ENCODE measurements around the gene TSGA10IP.

Gene TSGA10IP

DNA sequence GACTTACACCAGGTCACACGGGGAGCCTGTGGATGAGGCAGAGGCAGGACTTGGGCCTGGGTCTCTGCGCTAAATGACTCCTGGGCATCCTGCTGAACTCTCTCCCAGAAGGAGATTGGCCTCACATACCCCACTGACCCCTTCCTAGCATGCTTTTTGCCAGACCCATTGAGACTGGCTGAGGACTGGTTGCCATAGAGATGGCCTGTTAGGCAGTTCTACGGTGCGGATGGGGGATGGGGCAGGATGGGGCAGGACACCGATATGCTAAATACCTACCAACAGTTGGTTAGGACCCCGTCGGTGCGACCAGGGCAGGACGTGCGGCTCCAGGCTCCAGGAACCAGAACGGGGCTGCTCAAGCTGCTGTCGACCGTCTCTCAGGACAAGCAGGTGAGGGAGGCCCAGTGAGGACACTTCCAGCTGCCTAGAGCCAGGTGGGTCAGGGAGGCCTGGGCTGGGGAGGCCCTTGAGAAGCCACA lies at the start of gene TSGA10IP:
Gene TSGA10IP (plus strand): TSS at position 51 of the 482 bp plus-strand sequence. CDS start 196 bp downstream, at position 247.
- DNase-seq (ENCODE audit: low read depth): no peak

- no peak for DNase-seq (ENCODE audit: low read depth)
Observed at GRCh38 chr11:65895482-65895981, 49.7 kb upstream of the TSGA10IP start.

- no peak for DNase-seq (ENCODE audit: low read depth)
Observed at GRCh38 chr11:65896034-65896999, 49.0 kb upstream of the TSGA10IP start.

GRCh38 chr11:65897020-65897471 lies 48.2 kb upstream of the TSGA10IP start:
- no peak for DNase-seq (ENCODE audit: low read depth)

GRCh38 chr11:65898656-65899355 lies 46.5 kb upstream of the TSGA10IP start:
- peak; percentile 54 for DNase-seq (ENCODE audit: low read depth)

DNA sequence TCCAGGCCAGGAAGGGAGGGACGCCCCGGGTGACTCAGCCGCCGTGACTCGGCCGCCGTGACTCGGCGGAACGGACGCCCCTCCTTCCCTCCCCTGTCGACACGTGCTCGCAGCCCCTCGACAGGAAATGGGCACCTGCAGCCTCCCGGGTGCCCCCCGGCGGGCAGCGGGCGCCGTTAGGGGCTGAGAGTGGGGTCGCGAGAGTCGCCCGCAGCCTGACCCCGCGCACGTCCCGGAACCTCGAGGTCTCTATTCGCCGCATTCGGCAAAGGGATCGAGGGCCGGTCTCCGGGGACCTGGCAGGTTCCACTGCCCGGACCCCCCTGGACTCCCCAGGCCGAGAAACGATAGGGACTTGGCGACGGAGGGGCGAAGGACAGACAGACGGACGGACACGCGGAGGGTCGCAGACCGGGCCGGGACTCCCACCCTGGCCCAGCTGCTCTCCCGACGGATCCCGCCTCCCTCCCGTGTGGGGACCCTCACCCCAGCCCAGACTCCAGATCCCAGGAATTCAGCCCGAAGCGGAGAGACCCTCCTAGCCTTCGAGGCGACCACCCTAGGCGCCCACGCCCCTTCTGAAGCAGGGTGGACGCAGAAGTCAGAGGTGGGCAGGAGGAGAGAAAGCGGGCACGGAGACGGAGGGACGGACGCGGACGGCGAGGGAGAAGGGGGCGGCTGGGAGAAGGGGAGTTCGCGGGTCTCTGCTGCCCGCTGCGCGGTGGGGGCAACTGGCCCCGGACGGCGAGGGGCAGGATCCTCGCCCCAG lies 45.7 kb upstream of the TSGA10IP start:
- DNase-seq (ENCODE audit: low read depth): peak; percentile 87

DNA sequence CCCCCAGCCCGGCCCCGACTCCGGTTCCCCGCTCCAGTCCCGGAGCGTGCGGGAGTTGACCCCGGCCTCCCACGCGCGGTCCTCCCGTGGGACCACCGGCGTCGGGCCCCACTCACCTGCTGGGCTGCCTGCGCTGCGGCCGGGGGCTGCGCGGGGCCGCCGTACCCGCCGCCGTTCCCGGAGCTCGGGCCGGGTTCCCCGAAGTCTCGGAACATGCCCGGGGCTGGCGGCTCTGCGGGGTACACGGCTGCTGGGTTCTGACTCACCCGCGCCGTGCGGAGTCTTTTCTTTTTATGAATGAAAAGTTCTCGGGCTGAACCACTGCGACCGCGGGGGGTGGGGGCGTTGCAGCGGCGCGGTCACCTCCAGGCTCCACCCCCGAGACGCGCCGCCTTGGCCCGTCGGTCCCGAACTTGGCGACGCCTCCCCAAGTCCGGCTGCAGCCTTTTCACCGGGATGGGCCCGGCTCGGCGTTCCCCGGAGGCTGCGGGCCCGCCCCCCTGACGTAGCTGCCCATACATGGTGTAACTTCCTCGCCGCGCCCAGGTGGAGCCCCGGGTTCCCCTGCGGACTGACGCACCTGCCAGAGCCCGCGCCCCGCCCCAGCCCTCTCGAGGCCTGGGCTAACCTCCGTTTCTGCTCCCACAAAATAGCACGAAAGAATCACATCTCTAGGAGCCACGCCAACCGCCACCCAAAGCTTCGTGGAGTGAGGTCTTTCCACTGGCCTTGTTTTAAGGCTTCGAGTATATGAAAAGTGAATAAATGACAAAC lies 45.0 kb upstream of the TSGA10IP start, which contains the start of gene FOSL1:
Gene FOSL1 (minus strand): TSS at position 264 of the 774 bp plus-strand sequence. CDS start 49 bp downstream, at position 215.
- DNase-seq (ENCODE audit: low read depth): peak; percentile 95

DNA sequence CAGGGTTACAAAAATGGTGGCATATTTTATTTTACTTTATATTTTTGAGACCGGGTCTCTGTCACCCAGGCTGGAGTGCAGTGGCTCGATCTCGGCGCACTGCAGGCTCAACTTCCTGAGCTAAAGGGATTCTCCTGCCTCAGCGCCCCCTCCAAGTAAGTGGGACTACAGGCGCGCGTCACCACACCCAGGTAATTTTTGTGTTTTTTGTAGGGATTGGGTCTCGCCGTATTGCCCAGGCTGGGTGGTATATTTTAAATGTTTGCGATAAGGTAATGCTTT lies 44.4 kb upstream of the TSGA10IP start:
- no peak for DNase-seq (ENCODE audit: low read depth)

DNA sequence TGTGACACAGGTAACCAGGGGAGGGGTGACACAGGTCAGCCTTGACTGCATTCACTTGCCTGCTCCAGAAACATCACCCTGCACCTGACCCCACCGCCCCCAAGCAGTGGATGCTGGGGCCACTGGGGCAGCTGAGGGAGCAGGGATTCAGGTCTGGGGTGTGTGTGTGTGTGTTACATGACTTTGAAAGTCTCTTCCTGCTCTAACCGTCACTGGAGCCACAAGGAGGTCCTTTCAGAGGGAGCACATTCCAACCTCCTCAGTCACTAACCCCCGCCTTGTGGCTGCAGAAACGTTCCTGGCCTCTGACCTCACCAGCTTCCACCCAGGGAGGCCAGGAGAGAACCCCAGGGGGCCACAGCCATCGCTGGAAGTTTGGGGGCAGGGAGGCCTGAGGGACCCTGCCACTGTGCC lies 42.2 kb upstream of the TSGA10IP start:
- peak; percentile 97 for DNase-seq (ENCODE audit: low read depth)

GRCh38 chr11:65903715-65904114 lies 41.6 kb upstream of the TSGA10IP start:
- no peak for DNase-seq (ENCODE audit: low read depth)

DNA sequence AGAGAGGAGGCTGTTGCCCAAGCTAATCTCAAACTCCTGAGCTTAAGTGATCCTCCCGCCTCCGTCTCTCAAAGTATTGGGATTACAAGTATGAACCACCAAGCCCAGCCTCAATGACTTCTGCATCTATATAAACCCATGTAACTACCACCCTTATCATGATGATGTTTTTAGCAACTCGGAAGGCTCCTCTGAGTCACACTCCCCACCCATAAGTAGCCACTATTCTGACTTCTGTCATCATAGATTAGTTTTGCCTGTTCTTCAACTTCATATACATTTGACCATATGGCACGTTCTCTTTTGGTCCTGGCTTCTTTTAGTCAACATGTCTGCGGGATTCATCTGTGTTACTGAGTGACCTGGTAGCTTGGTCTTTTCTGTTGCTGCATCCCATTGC lies 38.7 kb upstream of the TSGA10IP start:
- DNase-seq (ENCODE audit: low read depth): peak; percentile 48

DNA sequence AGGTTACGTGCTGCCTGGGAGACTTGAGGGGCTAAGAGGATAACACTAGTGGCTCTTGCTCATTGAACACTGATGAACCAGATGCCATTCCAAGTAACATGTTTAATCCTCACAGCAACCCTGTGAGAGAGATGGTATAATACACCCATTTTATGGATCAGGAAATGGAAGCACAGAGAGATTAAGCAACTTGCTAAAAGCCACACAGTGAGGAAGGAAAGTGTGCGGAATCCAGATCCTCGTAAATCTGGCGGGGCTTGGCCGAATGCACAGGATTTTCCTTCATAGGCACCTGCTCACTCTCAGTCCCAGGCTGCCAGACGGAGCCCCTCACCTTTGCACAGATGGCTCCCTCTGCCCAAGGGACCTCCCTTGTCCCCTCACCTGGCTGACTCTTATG lies 37.4 kb upstream of the TSGA10IP start:
- no peak for DNase-seq (ENCODE audit: low read depth)

DNA sequence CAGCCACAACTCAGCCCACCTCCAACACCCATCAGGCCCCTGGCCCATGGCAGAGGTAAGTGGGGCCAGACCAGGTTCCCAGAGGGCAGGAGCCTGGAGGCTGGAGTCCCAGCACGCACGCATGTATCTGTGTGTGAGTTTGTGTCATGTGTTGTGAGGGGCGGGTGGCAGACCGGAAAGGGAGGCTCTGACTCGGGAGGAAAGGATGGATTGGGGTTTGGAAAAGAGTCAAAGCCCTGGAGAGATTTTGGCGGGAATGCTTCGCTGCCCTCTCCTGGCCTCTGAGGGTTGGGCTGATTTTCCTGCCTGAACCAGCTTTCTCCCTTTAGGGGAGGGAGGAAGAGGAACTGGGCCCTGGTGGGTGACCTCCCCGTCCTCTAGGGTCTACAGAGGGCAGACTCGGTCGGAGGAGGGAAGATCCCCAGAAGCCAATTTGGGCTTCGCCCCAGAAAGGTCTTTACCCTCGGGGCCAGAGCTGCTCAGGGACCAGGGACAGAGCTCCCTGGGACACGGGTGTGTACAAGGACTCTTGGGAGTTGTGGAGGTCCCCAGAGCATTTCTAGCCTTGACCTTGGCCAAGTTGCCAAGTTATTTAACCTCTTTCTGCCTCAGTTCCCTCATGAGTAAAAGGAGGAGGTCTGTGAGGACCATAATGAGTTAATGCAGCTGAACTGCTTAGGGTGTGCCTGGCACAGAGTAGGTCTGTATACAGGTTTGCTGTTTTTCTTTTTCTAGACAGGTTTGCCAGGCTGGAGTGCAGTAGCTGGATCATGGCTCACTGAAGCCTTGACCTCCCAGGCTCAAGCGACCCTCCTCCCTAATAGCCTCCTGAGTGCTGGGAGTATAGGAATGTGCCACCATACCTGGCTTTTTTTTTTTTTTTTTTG lies 33.4 kb upstream of the TSGA10IP start:
- peak; percentile 94 for DNase-seq (ENCODE audit: low read depth)

DNA sequence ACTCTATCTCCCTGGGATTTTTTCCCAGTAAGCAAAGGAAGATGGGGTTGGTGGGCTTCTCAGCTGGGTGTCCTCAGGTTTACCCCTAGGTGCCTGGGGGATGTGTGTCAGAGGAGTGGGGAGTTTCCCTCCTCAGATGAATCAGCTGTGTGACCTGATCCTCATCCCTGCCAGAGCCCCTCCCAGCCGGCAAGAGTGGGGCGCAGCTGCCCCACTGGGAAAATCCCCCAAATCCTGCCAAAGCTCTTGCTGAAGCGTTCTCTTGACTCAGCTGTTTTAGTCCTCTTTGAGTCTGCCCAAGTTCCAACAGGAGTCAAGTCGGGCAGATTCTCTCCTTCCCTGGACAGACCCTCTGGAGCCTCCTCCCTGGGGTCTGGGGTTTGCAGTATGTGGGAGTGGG lies 32.4 kb upstream of the TSGA10IP start:
- DNase-seq (ENCODE audit: low read depth): peak; percentile 61

DNA sequence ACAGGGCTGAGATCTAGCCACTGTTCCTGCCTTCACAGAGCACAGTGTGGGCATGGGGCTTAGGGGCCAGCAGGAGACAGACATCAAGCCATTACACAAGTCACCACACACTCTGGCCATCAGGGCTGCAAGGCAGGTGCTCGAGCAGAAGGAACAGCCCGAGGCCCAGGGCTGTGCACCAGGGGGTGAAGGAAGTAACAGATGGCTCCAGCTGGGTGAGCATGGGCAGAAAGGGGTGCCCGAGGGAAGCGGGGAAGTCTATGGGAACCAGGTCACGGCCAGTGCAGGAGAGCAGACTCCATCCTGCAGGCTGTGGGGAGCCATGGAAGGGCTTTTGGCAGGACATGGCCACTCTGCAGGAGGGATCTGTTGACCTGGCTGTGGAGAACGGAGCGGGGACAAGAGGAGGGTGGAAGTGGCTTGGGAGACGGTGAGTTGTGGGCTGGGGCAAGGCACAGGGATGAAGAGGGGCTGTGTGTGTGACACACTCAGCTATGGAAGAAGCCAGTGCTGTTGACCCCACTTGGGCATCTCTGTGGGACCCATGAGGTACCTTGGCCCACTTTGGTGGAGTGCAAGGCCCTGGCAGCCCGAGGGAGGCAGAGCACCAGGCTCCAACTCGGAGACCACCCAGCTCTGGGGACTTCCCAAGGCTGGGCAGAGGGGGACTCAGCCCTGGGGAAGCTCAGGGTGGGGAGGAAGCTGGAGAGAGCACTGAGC lies 30.0 kb upstream of the TSGA10IP start:
- DNase-seq (ENCODE audit: low read depth): no peak

- peak; percentile 99 for DNase-seq (ENCODE audit: low read depth)
Observed at GRCh38 chr11:65915821-65916251, 29.4 kb upstream of the TSGA10IP start.

DNA sequence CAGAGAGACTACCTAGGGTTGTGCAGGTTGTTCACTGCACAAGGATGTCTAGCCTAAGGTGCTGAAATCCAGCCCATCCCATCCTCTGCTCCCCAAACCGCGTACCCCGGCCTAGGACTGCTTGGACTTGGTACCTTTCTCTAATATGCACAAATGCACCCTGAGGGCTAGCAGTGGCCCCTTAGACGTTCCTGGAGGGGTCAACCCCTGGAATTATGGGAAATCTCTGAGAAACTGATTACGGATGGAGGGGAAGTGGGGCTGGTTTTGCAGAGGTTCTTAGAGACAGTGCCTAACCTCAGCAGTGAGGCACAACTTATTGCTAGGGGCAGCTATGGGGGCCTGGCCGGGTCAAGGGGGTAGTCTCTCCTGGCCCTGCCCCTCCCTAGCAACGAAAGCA lies 28.9 kb upstream of the TSGA10IP start:
- DNase-seq (ENCODE audit: low read depth): no peak

DNA sequence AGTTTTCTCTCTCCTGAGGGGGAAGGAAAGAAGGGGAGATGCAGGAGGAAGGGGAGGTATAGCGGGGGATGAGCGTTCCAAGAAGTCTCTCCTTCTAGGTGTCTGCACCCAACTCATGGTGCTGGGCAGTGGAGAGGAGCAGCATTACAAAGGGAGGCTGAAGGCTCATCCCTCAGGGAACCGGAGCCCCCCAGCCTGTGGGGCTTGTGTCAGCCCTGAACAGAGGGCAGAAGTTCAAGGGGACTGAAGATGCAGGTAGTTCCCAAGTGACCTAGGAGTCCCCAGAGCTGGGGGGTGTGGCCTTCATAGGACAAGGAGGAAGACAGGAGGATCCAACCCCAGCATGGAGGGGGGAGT lies 28.2 kb upstream of the TSGA10IP start:
- no peak for DNase-seq (ENCODE audit: low read depth)

GRCh38 chr11:65917434-65918210 lies 27.7 kb upstream of the TSGA10IP start:
- DNase-seq (ENCODE audit: low read depth): no peak

Data from EH (cell line).